ENCODE data around the gene TRIM65. TPM values are rescaled to one million over a fixed set of nuclear protein-coding genes. Genes with fewer than 3 reads are reported as not detected.

TRIM65 gene
- total RNA-seq, 1 donor from 2014 or later: 10.2 TPM

DNA sequence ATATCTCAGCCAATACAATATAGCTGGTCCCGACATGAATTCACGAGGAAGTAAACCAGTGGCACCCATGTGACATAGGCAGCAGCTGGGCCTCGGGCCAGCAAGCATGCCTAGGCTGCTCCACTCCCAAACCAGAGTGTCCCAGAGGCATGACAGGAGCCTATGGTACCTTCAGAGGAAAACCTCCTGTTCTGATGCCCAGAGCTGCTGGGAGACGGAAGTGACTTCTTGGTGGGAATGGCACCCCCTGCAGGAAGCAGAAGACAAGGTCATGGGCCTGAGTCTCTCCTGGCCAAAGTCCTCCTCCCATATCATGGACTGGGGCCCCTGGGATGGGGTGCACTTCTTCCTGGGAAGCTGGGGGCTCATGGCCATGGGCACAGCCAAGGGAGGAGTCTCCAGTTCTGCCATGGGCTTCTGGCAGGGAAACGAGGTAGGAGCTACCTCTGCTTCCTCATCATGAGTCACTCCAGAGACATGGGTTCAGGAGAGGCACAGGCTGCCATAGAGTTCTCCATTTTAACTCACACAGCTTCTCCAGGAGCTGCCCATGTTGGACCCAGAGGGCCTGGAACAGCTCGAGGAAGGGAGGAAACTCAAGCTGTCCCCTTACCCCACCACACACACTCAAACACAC lies 30.7 kb upstream of the TRIM65 start:
- Histone ChIP-seq H3K9me3 (replicated peaks) (no peaks in the 10 kb centered on the region), H3K27me3 (ENCODE audit: low read depth) (no peaks in the 10 kb centered on the region), H3K27ac (replicated peaks) (no peak overlapping the region), H3K36me3 (peaks cover 17% of the 10 kb centered on the region), H3K4me3 (no peak overlapping the region), H3K4me1 (peaks cover 4% of the 10 kb centered on the region)
- intact Hi-C loops (cut with micrococcal nuclease): no loop called here
- DNase-seq: no peak
- TF ChIP-seq, protein P1, sequence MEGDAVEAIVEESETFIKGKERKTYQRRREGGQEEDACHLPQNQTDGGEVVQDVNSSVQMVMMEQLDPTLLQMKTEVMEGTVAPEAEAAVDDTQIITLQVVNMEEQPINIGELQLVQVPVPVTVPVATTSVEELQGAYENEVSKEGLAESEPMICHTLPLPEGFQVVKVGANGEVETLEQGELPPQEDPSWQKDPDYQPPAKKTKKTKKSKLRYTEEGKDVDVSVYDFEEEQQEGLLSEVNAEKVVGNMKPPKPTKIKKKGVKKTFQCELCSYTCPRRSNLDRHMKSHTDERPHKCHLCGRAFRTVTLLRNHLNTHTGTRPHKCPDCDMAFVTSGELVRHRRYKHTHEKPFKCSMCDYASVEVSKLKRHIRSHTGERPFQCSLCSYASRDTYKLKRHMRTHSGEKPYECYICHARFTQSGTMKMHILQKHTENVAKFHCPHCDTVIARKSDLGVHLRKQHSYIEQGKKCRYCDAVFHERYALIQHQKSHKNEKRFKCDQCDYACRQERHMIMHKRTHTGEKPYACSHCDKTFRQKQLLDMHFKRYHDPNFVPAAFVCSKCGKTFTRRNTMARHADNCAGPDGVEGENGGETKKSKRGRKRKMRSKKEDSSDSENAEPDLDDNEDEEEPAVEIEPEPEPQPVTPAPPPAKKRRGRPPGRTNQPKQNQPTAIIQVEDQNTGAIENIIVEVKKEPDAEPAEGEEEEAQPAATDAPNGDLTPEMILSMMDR (IDR thresholded peaks at IDR 0.05; ENCODE audit: borderline replicate concordance): peak; percentile 43

DNA sequence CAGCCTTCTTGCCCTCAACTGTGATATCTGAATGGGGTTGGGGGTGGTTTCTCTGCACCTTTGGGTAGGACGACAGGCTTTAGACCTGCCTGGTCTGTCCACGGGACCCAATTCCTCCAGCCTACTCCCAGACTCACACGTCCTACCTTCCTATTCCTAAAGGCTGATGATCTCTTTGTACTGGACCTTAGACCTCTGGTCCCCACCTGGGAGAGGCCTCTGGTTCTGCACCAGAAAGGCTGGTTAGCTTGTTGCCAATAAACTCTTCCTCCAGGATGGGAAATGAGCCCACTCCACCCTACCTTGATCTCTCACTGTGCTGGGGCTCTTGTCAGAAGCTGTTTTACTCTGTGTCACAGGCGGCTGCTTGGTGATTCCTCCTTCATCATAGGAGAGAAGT lies 29.7 kb upstream of the TRIM65 start:
- H3K4me3 ChIP-seq: no peak overlapping the region
- no peaks in the 10 kb centered on the region for H3K27me3 ChIP-seq (ENCODE audit: low read depth)
- DNase-seq: no peak
- peaks cover 4% of the 10 kb centered on the region for H3K4me1 ChIP-seq
- H3K36me3 ChIP-seq: peaks cover 20% of the 10 kb centered on the region
- TF ChIP-seq, protein P1 (IDR thresholded peaks at IDR 0.05; ENCODE audit: borderline replicate concordance): no peak
- H3K9me3 ChIP-seq (replicated peaks): no peaks in the 10 kb centered on the region
- intact Hi-C loops (cut with micrococcal nuclease): no loop called here
- no peak overlapping the region for H3K27ac ChIP-seq (replicated peaks)

DNA sequence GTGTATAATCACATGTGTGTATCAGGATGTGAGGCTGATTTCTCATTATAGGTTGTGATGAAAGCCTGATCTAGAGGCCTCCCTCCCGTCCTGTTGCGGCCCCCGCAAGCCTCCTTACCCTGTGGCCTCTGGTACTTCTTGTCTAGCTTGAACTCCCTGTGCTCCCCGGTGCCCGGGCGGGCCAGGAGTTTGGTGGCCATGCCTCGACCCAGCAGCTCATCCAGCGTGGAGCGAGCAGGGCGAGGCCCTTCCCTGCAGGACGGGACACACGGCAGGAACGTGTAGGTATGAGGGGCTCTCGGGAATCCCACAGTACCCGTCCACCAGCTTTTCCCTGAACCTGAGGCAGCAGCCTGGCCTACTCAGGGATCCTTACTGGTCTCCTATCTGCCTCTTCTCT lies 29.2 kb upstream of the TRIM65 start:
- H3K4me1 ChIP-seq: peaks cover 4% of the 10 kb centered on the region
- no peak overlapping the region for H3K27ac ChIP-seq (replicated peaks)
- intact Hi-C loops (cut with micrococcal nuclease): no loop called here
- H3K9me3 ChIP-seq (replicated peaks): no peaks in the 10 kb centered on the region
- TF ChIP-seq, protein P1 (IDR thresholded peaks at IDR 0.05; ENCODE audit: borderline replicate concordance): no peak
- H3K27me3 ChIP-seq (ENCODE audit: low read depth): no peaks in the 10 kb centered on the region
- peaks cover 20% of the 10 kb centered on the region for H3K36me3 ChIP-seq
- H3K4me3 ChIP-seq: no peak overlapping the region
- DNase-seq: no peak

DNA sequence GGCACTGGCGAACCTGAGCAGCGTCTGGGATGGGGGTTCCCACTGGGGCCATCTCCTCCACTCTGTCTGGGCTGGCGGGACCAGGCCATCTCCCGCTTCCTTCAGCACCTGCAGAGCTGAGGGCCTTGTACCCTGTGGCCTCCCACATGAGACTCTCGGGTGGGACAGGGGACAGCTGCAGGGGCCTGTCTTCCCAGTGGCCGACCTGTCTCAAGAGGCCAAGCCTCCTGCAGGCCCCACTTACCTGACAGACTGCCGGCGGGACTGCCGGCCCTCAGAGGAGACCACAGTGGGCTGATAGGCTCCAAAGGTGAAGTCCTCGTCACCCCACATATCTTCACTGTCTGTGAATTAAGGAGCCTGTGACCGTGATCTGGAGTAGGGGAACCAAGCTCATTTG lies 28.4 kb upstream of the TRIM65 start:
- Histone ChIP-seq H3K4me1 (peaks cover 4% of the 10 kb centered on the region), H3K27ac (replicated peaks) (no peak overlapping the region), H3K27me3 (ENCODE audit: low read depth) (no peaks in the 10 kb centered on the region), H3K9me3 (replicated peaks) (no peaks in the 10 kb centered on the region), H3K36me3 (peaks cover 21% of the 10 kb centered on the region), H3K4me3 (no peak overlapping the region)
- intact Hi-C loops (cut with micrococcal nuclease): no loop called here
- TF ChIP-seq, protein P1 (IDR thresholded peaks at IDR 0.05; ENCODE audit: borderline replicate concordance): no peak
- DNase-seq: no peak

DNA sequence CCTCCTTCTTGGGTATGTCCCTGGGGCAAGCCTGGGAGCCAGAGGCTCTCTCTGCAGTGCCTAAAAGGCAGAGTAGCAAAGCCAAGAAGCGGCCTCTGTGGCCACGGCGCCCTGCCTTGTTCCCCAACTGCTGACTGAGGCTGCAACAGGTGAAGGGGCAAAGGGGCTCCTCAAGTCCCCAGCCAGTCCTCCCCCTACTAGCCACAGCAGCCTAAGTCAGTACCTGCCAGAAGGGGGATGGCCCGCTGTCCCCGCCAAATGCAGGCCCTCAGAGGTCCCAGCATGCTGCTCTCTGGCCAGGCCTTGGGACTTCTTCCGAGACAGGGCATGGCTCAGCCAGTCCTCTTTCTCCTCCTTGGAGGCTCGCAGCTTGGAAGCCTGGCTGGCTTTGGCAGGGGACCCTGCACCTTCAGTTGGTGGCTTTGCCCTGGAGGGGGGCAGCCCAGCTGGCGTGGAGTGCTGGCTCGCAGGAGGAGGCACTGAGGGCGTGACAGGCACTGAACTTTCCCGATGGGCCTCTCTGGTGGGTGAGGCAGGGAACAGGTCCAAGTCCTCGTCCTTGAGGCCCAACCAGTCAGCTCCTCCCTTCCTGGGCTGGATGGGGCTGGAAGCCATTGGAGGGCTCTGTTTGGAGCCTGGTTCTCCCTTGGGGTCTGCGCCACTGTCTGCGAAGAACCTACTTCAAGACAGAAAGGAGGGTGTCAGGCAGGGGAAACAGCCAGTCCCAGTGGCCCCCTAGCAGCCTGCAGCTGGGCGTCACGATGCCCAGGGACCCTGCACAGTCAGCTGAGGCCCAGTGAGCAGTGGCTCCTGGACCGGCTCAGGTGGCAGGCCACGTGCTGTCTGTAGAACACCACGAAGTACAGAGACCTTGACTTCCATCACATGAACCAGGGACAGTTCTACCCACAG lies 26.5 kb upstream of the TRIM65 start:
- no peak for DNase-seq
- Histone ChIP-seq H3K4me3 (no peak overlapping the region), H3K36me3 (peaks cover 27% of the 10 kb centered on the region), H3K27me3 (ENCODE audit: low read depth) (no peaks in the 10 kb centered on the region), H3K27ac (replicated peaks) (no peak overlapping the region), H3K4me1 (peaks cover 4% of the 10 kb centered on the region), H3K9me3 (replicated peaks) (no peaks in the 10 kb centered on the region)
- intact Hi-C loops (cut with micrococcal nuclease): no loop called here
- TF ChIP-seq, protein P1 (IDR thresholded peaks at IDR 0.05; ENCODE audit: borderline replicate concordance): no peak

Data from left ventricle myocardium inferior (tissue), 1 donor.